AML-193 (cell line): ENCODE data around the gene LPP.

Source experiments
- DNase-seq, 2 experiments: peaks; one replicate each; lab custom pipeline; 2025; lab: John Stamatoyannopoulos, UW

LPP gene

GRCh38 chr3:188220988-188221818 is 67.2 kb downstream of the LPP start:
- DNase-seq: no peak

- DNase-seq: no peak
These were observed 70.0 kb downstream of the LPP start for GRCh38 chr3:188223936-188224335.

GRCh38 chr3:188227442-188227841 is 73.5 kb downstream of the LPP start:
- no peak for DNase-seq

GRCh38 chr3:188229177-188229576 is 75.2 kb downstream of the LPP start:
- no peak for DNase-seq

DNA sequence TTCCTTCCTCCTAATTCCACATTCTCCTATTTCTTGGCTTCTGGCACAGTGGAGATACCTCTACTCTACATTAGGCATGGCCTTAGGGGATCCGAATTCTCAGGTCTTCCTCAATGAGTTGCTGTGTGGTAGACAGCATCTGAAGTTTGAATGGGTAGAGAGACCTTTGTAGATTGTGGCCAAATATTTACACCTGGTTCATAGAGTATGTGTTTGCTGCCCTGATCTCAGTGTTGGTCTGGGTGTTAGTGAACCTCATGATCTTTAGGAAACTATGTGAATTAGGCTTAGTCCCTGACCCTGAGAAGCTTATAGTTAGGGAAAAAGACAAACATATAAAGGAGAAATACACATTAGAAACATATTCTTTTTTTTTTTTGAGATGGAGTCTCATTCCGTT is 75.8 kb downstream of the LPP start:
- no peak for DNase-seq

GRCh38 chr3:188230962-188231361 is 77.0 kb downstream of the LPP start:
- DNase-seq: no peak

DNA sequence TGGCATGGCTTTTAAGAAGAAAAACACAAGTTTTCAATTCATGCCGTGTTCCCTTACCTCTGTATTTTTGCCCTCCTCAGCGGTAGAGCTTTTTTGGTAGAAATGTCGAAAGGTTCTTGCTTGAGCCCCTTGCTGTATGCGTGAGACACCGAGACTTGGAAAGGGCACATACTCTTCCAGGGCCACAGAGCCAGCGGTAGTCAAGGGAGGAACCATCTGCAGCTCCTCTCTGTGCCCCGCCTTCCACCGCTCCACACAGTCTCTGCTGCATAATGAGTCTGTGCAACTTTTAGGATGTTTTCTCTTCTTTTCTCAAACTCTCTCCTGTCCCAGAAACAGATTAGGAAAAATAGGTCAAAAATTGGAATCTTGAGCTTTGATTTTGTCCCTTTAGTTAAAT is 77.5 kb downstream of the LPP start:
- no peak for DNase-seq

DNA sequence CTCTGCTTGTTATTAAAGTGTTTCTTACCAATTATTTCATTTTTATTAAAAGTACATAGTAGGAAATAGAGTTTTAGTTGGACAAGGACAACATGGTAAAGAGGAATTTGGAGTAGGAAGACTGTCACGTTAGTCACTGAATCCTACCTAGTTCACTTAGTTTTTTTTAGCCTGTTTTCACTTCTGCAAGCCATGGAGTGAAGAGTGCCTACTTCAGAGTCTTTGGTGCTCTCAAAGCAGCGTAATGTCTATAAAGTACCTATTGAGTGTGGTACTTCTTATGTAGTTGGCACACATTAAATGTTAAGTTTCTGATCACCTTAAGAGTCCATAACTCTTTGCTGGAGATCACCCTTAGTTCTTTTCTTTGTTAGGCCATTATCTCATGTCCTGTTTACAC is 78.7 kb downstream of the LPP start:
- DNase-seq: no peak

DNA sequence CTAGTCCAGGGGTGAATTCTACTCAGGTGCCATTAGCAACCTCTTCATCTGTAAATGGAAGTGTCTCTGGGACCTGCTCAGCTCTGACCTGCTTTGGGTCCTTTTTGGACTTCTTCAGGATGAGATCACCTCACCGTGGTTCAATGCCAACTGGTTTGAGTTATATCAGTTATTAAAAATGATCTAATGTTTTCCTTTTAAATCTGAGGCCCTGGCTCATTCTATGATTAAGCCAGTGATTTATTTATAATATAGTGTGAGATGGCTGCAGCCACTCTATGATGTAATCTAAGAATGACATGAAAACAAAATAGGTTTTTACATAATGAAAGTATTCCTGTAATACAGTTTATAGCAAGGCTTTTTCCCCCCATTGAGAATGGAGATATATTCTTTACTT is 79.4 kb downstream of the LPP start:
- no peak for DNase-seq

- DNase-seq: no peak
These were observed 80.2 kb downstream of the LPP start for GRCh38 chr3:188234132-188234531.

DNA sequence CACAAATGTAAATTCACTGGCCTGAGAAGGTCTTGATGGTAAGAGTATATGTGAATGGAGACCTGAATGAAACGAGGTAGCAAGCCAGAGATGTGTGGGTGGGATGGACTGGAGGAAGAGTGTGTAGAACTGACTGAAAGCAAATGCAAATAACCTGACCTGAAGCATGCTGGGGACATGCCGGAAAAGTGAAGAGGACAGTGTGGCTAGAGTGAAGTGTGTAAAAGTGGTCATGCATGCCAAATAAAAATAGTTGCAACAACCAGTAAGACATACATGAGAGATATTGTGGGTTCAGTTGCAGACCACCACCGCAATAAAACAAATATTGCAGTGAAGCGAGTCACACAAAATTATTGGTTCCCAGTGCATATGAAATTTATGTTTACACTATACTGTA is 82.3 kb downstream of the LPP start:
- DNase-seq: no peak

DNA sequence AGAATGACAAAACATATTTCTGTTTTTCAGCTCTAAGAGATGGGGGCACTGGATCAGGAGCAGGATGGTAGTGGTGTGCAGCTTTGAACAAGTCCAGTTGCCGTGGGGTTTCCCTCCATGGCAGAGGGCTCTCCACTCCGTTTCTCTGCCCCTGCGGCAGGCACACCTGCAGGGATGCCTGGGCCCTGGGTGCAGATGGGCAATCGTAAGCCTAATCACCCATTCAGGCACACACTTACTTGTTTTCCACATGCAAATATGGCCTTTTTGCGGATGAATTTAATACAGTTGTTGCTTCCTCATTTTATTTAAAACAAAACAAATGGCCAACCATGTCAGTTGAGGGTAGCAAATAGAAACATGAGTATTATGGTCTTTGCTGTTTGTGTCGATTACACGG is 85.1 kb downstream of the LPP start:
- DNase-seq: no peak

DNA sequence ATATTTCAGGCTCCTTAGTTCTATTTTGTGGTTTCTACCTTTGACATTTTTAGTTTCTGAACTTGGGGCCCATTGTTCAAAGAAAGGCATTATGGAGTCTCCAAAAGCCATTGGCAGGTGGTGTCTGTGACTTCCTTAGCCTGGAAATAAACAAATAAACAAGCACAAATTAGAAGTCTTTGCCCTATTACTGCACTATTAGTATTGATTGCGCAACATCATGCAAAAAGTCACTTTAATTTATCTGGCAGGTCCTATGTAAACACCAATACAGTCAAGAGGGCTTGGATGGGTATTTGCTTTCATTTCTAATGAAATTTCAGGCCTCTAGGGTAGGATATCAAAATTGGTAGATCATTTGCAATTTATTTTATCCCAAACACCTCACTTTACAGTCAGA is 85.6 kb downstream of the LPP start:
- no peak for DNase-seq

DNA sequence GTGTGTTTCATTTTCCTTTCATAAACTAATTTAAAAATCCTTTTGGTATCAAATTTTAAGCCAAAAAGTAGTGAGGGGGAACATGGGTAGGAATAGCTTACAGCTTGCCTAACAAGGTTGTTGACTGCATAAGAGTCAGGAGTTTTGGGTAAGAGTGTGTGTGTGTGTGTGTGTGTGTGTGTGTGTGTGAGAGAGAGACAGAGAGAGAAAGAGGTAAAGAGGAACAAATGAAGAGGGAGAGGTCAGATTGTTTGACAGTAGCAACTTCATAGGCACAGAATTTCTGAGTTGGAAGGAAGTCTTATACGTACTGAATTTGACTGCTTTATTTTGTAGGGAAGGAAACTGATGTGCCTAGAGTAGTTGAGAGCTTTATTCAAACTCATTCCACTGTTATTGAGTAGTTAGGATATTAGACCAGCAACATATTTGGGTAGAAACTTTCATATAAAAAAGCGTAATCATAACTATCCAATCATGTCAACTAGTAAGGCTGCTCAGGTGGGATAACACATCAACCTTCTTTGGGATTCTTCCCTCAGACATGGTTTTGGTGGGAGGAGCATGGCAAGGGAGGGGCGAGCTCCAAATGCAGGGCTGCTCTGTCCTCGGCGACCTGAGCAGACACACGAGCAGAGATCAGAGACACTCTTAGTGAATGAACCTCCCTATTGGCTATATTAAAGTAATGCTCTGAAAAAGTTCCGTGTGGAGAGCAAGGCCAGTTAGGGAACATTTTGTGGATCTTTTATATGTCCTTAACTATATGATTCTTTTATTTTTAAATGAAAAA is 86.4 kb downstream of the LPP start:
- no peak for DNase-seq

- DNase-seq: no peak
These were observed 87.1 kb downstream of the LPP start for GRCh38 chr3:188241072-188241471.

- DNase-seq: no peak
These were observed 87.9 kb downstream of the LPP start for GRCh38 chr3:188241883-188242282.

DNA sequence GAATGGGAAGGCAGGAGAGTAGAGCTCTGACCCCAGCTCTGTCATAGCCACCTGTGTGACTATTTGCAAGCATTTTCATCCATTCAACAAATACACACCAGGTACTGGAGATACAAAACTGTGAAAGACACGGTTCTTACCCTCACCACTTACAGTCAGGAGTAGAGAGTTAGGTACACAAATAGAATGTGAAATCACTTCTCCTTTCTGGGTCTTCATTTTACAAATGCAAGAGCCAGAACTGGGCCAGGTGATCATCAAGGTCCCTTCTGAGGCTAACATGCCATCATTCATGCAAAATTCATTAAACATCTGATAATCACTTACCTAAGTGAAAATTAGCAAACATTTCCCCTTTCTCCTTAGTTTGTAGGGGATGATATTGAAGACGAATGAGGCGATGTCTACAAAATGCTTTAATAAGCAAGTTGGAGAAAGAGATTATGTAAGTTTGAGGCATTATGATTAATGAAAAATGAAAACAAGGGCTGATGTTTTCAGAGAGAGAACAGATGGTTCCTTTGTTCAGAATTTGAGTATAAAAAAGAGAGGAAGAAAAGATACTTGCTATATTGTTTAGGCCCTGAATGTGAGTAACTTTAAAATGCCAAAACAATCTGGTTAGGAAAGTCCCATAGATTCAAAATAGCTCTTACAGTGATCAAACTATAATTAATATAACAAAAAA is 88.6 kb downstream of the LPP start:
- DNase-seq: no peak

GRCh38 chr3:188243124-188243795 is 89.3 kb downstream of the LPP start:
- no peak for DNase-seq

DNA sequence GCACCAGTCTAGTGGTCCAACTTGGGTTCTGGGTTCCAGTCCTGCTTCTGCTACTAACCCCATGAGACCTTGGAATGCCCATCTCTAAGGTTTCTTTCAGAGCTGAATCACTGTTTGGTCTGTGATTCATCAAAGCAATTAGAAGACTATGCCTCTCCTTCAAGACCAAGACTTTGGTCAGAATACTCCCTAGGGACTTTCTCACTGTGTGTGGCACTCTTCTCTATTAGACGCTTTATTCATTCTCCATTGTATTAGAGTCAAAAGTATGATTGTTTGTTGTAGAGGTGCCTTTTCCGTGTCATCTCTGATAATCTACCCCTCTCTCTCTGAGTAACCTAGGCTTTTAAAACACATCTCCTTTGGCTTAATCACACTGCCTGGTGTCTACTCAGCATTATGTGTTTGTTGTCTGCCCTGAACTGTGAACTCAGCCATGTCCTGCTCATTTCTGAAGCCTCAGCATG is 90.5 kb downstream of the LPP start:
- DNase-seq: no peak

DNA sequence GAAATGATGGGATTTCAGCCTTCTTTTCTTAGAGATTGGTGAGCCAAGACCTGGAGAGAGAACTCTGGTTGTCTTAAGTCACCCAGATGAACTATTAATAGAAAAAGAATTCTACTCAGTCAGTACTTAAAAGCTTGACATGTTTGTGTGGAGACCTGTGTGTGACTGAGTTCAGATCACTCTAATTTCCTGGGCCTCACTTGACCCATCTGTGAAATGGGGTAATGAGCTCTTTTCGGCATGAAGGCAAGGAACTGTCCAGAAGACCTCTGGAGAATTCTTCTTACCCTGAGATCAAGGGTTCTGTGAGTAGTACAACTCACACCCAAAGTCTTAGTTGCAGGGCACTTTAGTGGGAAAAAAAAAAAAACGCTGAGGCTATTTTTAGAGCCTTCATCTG is 92.9 kb downstream of the LPP start:
- no peak for DNase-seq

GRCh38 chr3:188248036-188248561 is 94.1 kb downstream of the LPP start:
- no peak for DNase-seq
